Upper lobe of right lung (tissue), 1 donor: ENCODE data around the gene CDK14. TPM values are rescaled to one million over a fixed set of nuclear protein-coding genes. Genes with fewer than 3 reads are reported as not detected.
A peak's percentile ranks its signal among the peaks of the same experiment; 100 is the strongest.

ENCODE experiments used
- ATAC-seq: fragments of 200-7000 bp; cut with Tn5 transposase; one replicate; pipeline ENCODE4 v1.9.1; 2020; ENCODE audit warnings: mild to moderate bottlenecking, moderate library complexity
- DNase-seq: peaks from one replicate; pipeline ENCODE4 v3.0.0-alpha.2; 2020
- H3K27ac ChIP-seq: fragments of 200-600 bp; one replicate; pipeline ENCODE4 v1.8.0; 2022
- H3K27me3 ChIP-seq: fragments of 200-600 bp; one replicate; pipeline ENCODE4 v1.8.0; 2022; ENCODE audit warnings: mild to moderate bottlenecking
- H3K36me3 ChIP-seq: fragments of 200-600 bp; one replicate; pipeline ENCODE4 v1.8.0; 2022
- H3K4me1 ChIP-seq: fragments of 200-600 bp; one replicate; pipeline ENCODE4 v1.8.0; 2022
- H3K4me3 ChIP-seq: fragments of 200-600 bp; one replicate; pipeline ENCODE4 v1.8.0; 2022; ENCODE audit warnings: mild to moderate bottlenecking
- H3K9me3 ChIP-seq: fragments of 200-600 bp; one replicate; pipeline ENCODE4 v1.8.0; 2022
- CTCF ChIP-seq: fragments of 200-600 bp; IDR thresholded peaks from one replicate; pipeline ENCODE4 v1.8.0; 2022; ENCODE audit warnings: antibody characterized with exemption
- intact Hi-C: fragments of 100-400 bp; cut with DNase I; formaldehyde crosslinking; loops from one replicate; pipeline ENCODE4 v1.11.0; 2022
- total RNA-seq: library from RNA; stranded (reverse); fragmentation: NEBNext Ultra II Directional; extraction: Animal tissue kit (Norgen Biotek cat#: 25700); gene quantifications from one replicate; pipeline ENCODE4 v1.2.1, GENCODE V29; 2021
- donor health status: DM: no; HTN: yes; CAD: no; lungs with severe emphysema.

CDK14 gene
- total RNA-seq, 1 donor from 2014 or later, result 47.2 TPM

- no peaks in the 10 kb centered on the region for H3K36me3 ChIP-seq
- peak overlapping the region; percentile 65 for H3K4me3 ChIP-seq
- peak overlapping the region; percentile 70 for H3K27ac ChIP-seq
- peaks cover 14% of the 10 kb centered on the region for H3K4me1 ChIP-seq
- DNase-seq (no peak), ATAC-seq (peak; percentile 4)
- no peaks in the 10 kb centered on the region for H3K27me3 ChIP-seq
- TF ChIP-seq CTCF, result no peak
- H3K9me3 ChIP-seq, result no peaks in the 10 kb centered on the region
- intact Hi-C loops, result no loop called here
These were observed 796 bp downstream of the CDK14 start for GRCh38 chr7:90596671-90597562.

GRCh38 chr7:90597563-90598253 lies 1.6 kb downstream of the CDK14 start:
- no peak for DNase-seq
- no peak for TF ChIP-seq CTCF
- peaks cover 14% of the 10 kb centered on the region for H3K4me1 ChIP-seq
- ATAC-seq, result no peak
- intact Hi-C loops, result no loop called here
- H3K27ac ChIP-seq, result peak overlapping the region; percentile 70
- H3K4me3 ChIP-seq, result peak overlapping the region; percentile 65
- no peaks in the 10 kb centered on the region for H3K9me3 ChIP-seq
- H3K27me3 ChIP-seq, result no peaks in the 10 kb centered on the region
- no peaks in the 10 kb centered on the region for H3K36me3 ChIP-seq

- Histone ChIP-seq H3K36me3 (no peaks in the 10 kb centered on the region), H3K27ac (no peak overlapping the region), H3K4me3 (no peak overlapping the region), H3K27me3 (no peaks in the 10 kb centered on the region), H3K9me3 (no peaks in the 10 kb centered on the region), H3K4me1 (peaks cover 14% of the 10 kb centered on the region)
- DNase-seq (no peak), ATAC-seq (no peak)
- TF ChIP-seq CTCF, result no peak
- intact Hi-C loops, result no loop called here
These were observed 2.9 kb downstream of the CDK14 start for GRCh38 chr7:90599038-90599437.

- ATAC-seq (peak; percentile 17), DNase-seq (no peak)
- Histone ChIP-seq H3K9me3 (no peaks in the 10 kb centered on the region), H3K4me3 (no peak overlapping the region), H3K27me3 (no peaks in the 10 kb centered on the region), H3K36me3 (no peaks in the 10 kb centered on the region), H3K27ac (no peak overlapping the region), H3K4me1 (peaks cover 8% of the 10 kb centered on the region)
- intact Hi-C loops, result no loop called here
- no peak for TF ChIP-seq CTCF
These were observed 3.9 kb downstream of the CDK14 start for GRCh38 chr7:90599892-90600555.

- TF ChIP-seq CTCF, result no peak
- DNase-seq (no peak), ATAC-seq (no peak)
- no peak overlapping the region for H3K4me3 ChIP-seq
- no peak overlapping the region for H3K27ac ChIP-seq
- H3K9me3 ChIP-seq, result no peaks in the 10 kb centered on the region
- no peaks in the 10 kb centered on the region for H3K27me3 ChIP-seq
- H3K36me3 ChIP-seq, result no peaks in the 10 kb centered on the region
- H3K4me1 ChIP-seq, result peaks cover 4% of the 10 kb centered on the region
- intact Hi-C loops, result no loop called here
These were observed 6.2 kb downstream of the CDK14 start for GRCh38 chr7:90602303-90602702.
